GM19455 (cell line): ENCODE data around the gene NBPF26.
"Not testable (repeated sequence)": the region's sequence is repeated elsewhere in the genome, so short reads cannot be mapped to it uniquely, and the experiment has no call there.

Experiments
- ATAC-seq: cut with Tn5 transposase; IDR thresholded peaks from one replicate; pipeline ENCODE4 v1.9.1; 2021; ENCODE audit not compliant: unreplicated experiment

Gene NBPF26

DNA sequence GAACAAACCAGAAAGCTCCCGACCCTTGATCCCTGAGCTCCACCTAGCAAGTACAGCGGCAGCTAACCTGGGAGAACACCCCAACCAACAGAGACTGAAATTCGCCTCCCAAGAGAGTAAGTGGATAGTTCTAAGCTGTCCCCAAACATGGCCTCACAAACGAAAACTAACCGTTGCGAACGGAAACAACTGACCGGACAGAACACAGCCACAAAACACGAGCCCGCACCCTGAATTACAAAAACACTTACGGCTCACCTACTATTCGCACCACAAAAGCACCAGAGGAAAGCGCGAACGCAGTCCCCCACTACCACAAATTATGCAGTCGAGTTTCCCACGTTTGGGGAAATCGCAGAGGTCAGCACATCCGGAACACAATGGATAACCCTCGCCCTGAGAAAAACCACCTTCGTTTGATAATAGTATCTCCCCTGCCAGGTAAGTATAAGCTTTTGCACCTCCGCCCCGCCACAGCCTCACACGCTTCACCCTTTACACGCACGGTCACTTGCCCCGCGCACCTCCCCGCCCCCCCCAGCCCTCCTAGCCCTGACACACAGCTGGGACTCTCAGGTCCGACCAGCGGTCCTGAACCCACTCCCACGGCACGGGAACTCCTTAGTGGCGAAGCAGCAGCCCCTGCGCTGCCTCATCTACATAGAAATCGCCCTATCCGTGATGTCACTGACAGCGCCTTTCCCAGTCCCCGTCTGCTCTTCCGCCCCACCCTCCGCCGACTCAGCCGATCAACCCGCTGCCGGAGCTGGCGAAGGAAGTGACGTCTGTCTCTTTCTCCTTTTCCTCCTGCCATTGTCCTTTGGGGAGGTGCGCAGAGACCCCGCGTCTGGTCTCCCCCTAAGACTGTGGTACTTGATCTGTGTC lies 127.0 kb downstream of the NBPF26 start:
- ATAC-seq = peak; percentile 78

DNA sequence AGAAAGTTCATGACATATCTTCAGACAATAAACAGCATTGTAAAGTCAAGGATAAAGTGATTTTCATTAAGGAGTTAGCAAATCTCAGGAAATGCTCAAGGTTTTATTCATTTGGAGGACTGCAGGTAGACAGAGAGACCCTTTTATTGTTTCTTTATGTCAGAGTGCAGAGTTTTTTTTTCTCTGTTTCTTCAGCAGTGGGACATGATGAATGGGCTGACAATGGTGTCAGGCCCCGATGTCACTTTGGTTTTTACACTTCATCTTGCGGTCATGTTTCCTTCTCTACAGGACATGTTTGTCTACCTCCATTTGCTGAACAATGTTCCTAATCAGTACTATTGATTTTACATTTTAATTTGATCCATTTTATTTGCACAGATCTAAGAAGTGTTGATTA lies 134.4 kb downstream of the NBPF26 start:
- not testable (repeated sequence) for ATAC-seq

DNA sequence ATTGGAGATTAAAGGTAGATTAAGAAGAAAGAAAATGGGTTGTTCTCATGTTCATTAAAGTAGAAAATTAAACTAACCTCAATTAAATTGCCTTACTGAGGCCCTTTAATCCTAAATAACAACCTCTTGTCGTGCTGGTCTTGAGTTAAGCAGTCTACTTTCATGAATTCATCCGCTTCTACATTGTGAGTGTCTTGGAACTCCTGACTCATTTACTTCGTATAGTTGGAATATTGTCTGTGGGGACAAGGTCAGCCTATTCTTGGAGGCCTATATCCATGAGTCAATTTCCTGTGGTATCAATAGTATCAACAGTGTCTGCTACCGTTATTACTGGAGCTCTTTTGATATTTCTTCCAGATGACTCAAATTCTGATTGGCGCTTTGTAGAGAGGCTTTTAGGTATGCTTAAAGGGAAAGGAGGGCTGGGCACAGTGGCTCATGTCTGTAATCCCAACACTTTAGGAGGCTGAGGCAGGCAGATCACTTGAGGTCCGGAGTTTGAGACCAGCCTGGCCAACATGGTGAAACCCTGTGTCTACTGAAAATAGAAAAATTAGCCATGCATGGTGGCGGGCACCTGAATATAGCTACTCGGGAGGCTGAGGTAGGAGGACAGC lies 136.0 kb downstream of the NBPF26 start:
- ATAC-seq = not testable (repeated sequence)

DNA sequence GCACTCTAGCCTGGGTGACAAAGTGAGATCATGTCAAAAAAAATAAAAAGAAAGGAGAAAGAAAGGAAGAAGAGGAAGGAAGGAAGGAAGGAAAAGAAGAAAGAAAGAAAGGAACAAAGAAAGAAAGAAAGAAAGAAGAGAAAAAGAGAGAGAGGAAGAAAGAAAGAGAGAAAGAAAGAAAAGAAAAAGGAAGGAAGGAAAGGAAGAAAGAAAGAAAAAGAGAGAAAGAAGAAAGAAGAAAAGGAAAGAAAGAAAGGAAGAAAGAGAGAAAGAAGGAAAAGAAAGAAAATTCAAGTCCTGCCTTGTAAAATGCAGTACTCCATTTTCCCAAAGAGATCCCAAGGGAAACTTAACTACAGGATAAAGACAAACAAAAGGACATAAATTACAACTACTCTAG lies 154.5 kb downstream of the NBPF26 start:
- not testable (repeated sequence) for ATAC-seq

DNA sequence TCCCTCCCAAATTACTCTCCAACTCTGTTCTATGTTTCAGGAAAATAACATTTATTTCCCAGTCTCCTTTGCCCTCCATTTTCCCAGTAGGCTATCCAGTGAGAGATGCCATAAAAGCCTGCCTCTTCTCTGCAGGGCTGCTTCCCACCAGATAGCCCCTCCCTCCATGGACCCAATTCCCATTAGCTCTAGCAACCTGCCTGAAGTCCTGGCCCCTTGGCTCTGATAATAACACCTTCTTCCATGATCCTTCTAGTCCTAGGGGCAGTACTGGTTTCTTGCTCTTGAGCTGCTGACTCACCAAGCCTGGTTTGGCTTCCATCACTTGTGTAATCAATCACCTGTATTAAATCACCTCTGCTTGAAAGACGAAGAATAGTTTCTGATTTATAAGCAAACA lies 156.3 kb downstream of the NBPF26 start:
- not testable (repeated sequence) for ATAC-seq

DNA sequence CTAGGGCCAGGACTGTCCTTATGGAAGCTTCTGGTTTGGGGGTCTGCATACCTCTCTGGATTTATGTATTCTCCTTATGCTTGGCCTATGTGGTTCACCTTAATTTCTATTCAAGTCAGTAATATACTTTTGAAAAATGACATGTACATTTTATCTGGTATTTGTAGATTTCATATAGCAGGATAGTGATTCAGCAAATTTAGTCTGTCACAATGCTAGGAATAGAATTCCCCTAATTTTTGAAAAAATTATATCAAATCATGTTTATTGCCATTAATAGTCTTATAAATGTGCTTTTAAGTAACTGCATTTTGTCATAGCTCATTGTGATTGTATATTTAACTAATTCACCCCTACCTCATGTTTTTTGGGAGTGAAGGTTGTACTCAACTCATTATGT lies 158.2 kb downstream of the NBPF26 start:
- ATAC-seq = not testable (repeated sequence)
